ENCODE results near the gene CTBP1.

- TF ChIP-seq EP300 (IDR thresholded peaks at IDR 0.05), result no peak
- TF ChIP-seq, protein P1, sequence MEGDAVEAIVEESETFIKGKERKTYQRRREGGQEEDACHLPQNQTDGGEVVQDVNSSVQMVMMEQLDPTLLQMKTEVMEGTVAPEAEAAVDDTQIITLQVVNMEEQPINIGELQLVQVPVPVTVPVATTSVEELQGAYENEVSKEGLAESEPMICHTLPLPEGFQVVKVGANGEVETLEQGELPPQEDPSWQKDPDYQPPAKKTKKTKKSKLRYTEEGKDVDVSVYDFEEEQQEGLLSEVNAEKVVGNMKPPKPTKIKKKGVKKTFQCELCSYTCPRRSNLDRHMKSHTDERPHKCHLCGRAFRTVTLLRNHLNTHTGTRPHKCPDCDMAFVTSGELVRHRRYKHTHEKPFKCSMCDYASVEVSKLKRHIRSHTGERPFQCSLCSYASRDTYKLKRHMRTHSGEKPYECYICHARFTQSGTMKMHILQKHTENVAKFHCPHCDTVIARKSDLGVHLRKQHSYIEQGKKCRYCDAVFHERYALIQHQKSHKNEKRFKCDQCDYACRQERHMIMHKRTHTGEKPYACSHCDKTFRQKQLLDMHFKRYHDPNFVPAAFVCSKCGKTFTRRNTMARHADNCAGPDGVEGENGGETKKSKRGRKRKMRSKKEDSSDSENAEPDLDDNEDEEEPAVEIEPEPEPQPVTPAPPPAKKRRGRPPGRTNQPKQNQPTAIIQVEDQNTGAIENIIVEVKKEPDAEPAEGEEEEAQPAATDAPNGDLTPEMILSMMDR (IDR thresholded peaks at IDR 0.05), result no peak
- TF ChIP-seq POLR2A (IDR thresholded peaks at IDR 0.05), result no peak
- no peak for TF ChIP-seq POLR2AphosphoS5 (IDR thresholded peaks at IDR 0.05)
These were observed 68.3 kb downstream of the CTBP1 start for GRCh38 chr4:1180663-1181062.
